ENCODE data around the gene EML6.

GRCh38 chr2:54939446-54940118 lies 216.1 kb downstream of the EML6 start:
- TF ChIP-seq JUND (IDR thresholded peaks at IDR 0.05; ENCODE audit: low read length): no peak
- TF ChIP-seq POLR2A (IDR thresholded peaks at IDR 0.05; ENCODE audit: control extremely low read depth in 1 of 2, low read depth in 2 of 2, low read length in 2 of 2): no peak
- TF ChIP-seq EZH2 (IDR thresholded peaks at IDR 0.05; ENCODE audit: low read depth, low read length, severe bottlenecking): no peak
- TF ChIP-seq USF2 (IDR thresholded peaks at IDR 0.05; ENCODE audit: low read length): no peak
- TF ChIP-seq CHD7 (IDR thresholded peaks at IDR 0.05; ENCODE audit: insufficient replicate concordance, low read length): no peak
- no peak for TF ChIP-seq TAF1 (IDR thresholded peaks at IDR 0.05; ENCODE audit: low read depth, low read length)
- TF ChIP-seq CTCF (IDR thresholded peaks at IDR 0.05; ENCODE audit: control extremely low read depth in 1 of 3, insufficient read depth in 1 of 3, low read depth in 1 of 3, low read length in 3 of 3): no peak
- no peak for TF ChIP-seq MAFK (IDR thresholded peaks at IDR 0.05; ENCODE audit: low read depth, low read length)
- TF ChIP-seq SP1 (IDR thresholded peaks at IDR 0.05; ENCODE audit: low read depth, low read length): no peak
- TF ChIP-seq BACH1 (IDR thresholded peaks at IDR 0.05; ENCODE audit: low read length): no peak
- TF ChIP-seq EP300 (IDR thresholded peaks at IDR 0.05; ENCODE audit: borderline replicate concordance in 1 of 2, low read depth in 2 of 2, low read length in 2 of 2): no peak
- no peak for TF ChIP-seq SIX5 (IDR thresholded peaks at IDR 0.05; ENCODE audit: low read depth, low read length)
- no peak for TF ChIP-seq CBX5 (IDR thresholded peaks at IDR 0.05; ENCODE audit: low read depth, low read length)
